Loucy (cell line): ENCODE data around the gene CAP2.

Experiments
- H2AFZ ChIP-seq: fragments of 200-600 bp; sonication (generic); 2 replicates; pipeline ENCODE4 v1.6.0; 2016; ENCODE audit warnings: antibody characterized with exemption, mild to moderate bottlenecking, low read length, moderate library complexity
- H3F3A ChIP-seq: fragments of 200-600 bp; 2 replicates; pipeline ENCODE4 v1.6.0; 2016; ENCODE audit warnings: antibody characterized with exemption, low read depth, mild to moderate bottlenecking
- H3K27me3 ChIP-seq: fragments of 200-600 bp; sonication (generic); 2 replicates; pipeline ENCODE4 v1.6.1; 2014; ENCODE audit warnings: low read length, mild to moderate bottlenecking; ENCODE audit not compliant: insufficient read depth, poor library complexity, severe bottlenecking
- H3K36me3 ChIP-seq: fragments of 200-600 bp; sonication (generic); 2 replicates; pipeline ENCODE4 v1.6.1; 2016; ENCODE audit warnings: low read length; ENCODE audit not compliant: insufficient read depth
- H3K4me1 ChIP-seq: fragments of 200-600 bp; sonication (generic); 2 replicates; pipeline ENCODE4 v1.5.1; 2014; ENCODE audit warnings: low read length, mild to moderate bottlenecking; ENCODE audit not compliant: insufficient read depth, poor library complexity, severe bottlenecking
- H3K4me2 ChIP-seq: fragments of 200-600 bp; sonication (generic); 2 replicates; pipeline ENCODE4 v1.6.0; 2014; ENCODE audit warnings: antibody characterized with exemption, low read length, low read depth, mild to moderate bottlenecking; ENCODE audit not compliant: poor library complexity, severe bottlenecking
- H3K4me3 ChIP-seq: fragments of 200-600 bp; sonication (generic); 2 replicates; pipeline ENCODE4 v1.5.1; 2014; ENCODE audit warnings: low read length, mild to moderate bottlenecking, mixed read lengths; ENCODE audit not compliant: poor library complexity, severe bottlenecking
- H3K79me2 ChIP-seq: fragments of 200-600 bp; sonication (generic); 2 replicates; pipeline ENCODE4 v1.6.1; 2014; ENCODE audit warnings: low read length; ENCODE audit not compliant: insufficient read depth
- H3K9ac ChIP-seq: fragments of 200-600 bp; sonication (generic); 2 replicates; pipeline ENCODE4 v1.6.0; 2014; ENCODE audit warnings: mild to moderate bottlenecking, low read depth, low read length, moderate library complexity; ENCODE audit not compliant: poor library complexity, severe bottlenecking
- H3K9me2 ChIP-seq: fragments of 200-600 bp; sonication (generic); replicated peaks from 2 replicates; pipeline ENCODE4 v1.6.1; 2016; ENCODE audit warnings: low read depth, low read length, mixed read lengths
- H3K9me3 ChIP-seq: fragments of 200-600 bp; sonication (generic); 2 replicates; pipeline ENCODE4 v1.6.1; 2014; ENCODE audit warnings: mild to moderate bottlenecking, antibody characterized with exemption, low read length, low read depth; ENCODE audit not compliant: insufficient read depth
- H4K20me1 ChIP-seq: fragments of 200-600 bp; sonication (generic); 2 replicates; pipeline ENCODE4 v1.6.0; 2014; ENCODE audit warnings: antibody characterized with exemption, low read length, mild to moderate bottlenecking; ENCODE audit not compliant: insufficient read depth, poor library complexity, severe bottlenecking
- EZH2phosphoT487 ChIP-seq: fragments of 200-600 bp; IDR thresholded peaks from 2 replicates; pipeline ENCODE4 v1.6.1; 2018; ENCODE audit warnings: antibody characterized with exemption, mild to moderate bottlenecking, moderate library complexity, borderline replicate concordance
- TF ChIP-seq, protein P1 (sequence below): fragments of 200-600 bp; sonication (generic); conservative IDR thresholded peaks from 2 replicates; pipeline ENCODE4 v1.5.1; 2014; ENCODE audit warnings: mild to moderate bottlenecking, antibody characterized with exemption, low read length

Gene CAP2

DNA sequence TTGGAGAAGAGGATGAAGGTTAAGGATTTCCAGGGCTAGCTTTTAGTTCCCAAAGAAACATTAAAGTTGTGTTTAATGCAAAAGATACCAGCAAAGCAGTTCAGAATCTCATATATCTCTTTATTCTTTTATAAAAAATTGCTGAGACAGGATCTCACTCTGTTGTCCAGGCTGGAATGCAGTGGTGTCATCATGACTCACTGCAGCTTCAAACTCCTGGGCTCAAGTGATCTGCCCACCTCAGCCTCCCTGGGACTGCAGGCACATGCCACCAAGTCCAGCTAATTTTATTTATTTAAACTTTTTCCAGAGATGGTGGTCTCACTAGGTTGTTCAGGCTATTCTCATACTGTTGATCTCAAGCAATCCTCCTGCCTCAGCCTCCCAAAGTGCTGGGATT lies 41.1 kb upstream of the CAP2 start:
- Histone ChIP-seq H3K9me3 (no peaks in the 10 kb centered on the region), H3K27me3 (no peaks in the 10 kb centered on the region), H3K4me1 (no peaks in the 10 kb centered on the region), H2AFZ (no peak overlapping the region), H3K9me2 (no peaks in the 10 kb centered on the region), H3K79me2 (no peaks in the 10 kb centered on the region), H3K4me3 (no peak overlapping the region), H3K36me3 (no peaks in the 10 kb centered on the region), H4K20me1 (no peaks in the 10 kb centered on the region), H3F3A (no peaks in the 10 kb centered on the region), H3K9ac (no peak overlapping the region), H3K4me2 (no peak overlapping the region)
- TF ChIP-seq, protein P1, sequence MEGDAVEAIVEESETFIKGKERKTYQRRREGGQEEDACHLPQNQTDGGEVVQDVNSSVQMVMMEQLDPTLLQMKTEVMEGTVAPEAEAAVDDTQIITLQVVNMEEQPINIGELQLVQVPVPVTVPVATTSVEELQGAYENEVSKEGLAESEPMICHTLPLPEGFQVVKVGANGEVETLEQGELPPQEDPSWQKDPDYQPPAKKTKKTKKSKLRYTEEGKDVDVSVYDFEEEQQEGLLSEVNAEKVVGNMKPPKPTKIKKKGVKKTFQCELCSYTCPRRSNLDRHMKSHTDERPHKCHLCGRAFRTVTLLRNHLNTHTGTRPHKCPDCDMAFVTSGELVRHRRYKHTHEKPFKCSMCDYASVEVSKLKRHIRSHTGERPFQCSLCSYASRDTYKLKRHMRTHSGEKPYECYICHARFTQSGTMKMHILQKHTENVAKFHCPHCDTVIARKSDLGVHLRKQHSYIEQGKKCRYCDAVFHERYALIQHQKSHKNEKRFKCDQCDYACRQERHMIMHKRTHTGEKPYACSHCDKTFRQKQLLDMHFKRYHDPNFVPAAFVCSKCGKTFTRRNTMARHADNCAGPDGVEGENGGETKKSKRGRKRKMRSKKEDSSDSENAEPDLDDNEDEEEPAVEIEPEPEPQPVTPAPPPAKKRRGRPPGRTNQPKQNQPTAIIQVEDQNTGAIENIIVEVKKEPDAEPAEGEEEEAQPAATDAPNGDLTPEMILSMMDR = no peak
- no peak for TF ChIP-seq EZH2phosphoT487

DNA sequence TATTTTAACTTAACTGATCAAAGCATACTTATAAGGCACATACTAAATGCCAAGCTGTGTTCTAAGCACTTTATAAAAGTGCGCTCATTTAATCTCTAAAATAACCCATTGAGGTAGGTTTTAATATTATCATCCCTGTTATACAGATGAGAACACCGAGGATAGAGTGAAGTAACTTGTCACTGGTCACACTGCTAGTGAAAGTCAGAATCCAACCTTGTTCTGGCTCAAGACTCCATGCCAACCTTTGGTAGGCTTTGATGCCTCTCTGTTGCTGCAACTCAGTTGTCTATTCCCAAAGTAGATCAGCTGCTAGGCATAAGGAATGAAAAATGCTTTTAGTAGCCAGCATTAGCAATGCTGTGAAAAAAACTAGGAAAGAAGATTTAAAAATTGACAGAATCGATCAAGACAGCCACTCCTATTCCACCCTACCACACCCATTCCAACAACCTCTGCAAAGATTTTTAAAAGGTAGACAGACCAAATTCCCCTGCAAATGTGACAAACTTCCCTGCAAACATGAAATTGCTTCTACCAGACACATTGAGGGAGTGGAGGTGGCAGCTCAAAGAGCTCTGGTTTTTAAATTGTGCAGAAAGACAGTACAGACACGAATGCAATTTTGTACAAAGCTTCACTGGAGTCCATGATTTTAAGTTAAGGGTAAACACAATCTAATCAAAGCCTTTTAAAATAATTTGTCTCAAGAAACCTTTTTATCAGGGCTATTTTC lies 39.8 kb upstream of the CAP2 start:
- no peak for TF ChIP-seq EZH2phosphoT487
- TF ChIP-seq, protein P1 = no peak
- Histone ChIP-seq H3K36me3 (no peaks in the 10 kb centered on the region), H3F3A (no peaks in the 10 kb centered on the region), H3K4me2 (no peak overlapping the region), H2AFZ (no peak overlapping the region), H3K4me1 (no peaks in the 10 kb centered on the region), H3K4me3 (no peak overlapping the region), H3K9me2 (no peaks in the 10 kb centered on the region), H3K79me2 (no peaks in the 10 kb centered on the region), H3K9ac (no peak overlapping the region), H3K9me3 (no peaks in the 10 kb centered on the region), H4K20me1 (no peaks in the 10 kb centered on the region), H3K27me3 (no peaks in the 10 kb centered on the region)

DNA sequence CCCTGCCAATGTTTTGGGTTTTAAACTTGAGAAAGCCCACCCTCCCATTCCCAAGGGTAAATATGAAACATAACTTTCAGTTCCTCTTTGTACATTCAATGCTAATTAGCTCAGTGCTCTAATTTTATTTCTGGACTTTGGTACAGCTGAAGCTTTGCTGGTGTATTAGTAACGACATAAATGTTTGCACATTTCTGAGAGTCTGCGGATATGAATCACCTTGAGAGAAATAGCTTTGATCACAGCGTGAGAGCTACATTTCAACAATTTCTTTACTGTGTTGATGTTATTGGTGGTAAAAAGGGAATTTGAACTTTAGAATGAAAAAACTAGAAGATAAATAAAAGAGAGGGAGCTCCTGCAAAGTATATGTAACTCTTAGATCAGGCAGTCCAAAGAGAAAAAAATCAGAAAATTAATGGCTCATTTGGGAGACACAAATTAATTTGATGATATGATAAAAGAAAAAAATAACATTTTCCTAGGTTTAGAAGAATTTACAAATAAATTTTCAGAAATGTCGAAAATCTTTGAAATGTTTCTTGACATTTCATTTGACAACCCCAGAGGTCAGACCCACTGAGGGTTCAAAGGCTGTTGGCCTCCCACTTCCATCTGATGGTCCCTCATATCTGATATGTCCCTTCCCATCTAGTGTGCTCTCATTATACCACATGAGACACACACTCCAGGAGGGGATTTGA lies 38.5 kb upstream of the CAP2 start:
- no peaks in the 10 kb centered on the region for H3K9me2 ChIP-seq
- no peaks in the 10 kb centered on the region for H3K4me1 ChIP-seq
- TF ChIP-seq, protein P1 = no peak
- no peaks in the 10 kb centered on the region for H3K79me2 ChIP-seq
- no peaks in the 10 kb centered on the region for H3K36me3 ChIP-seq
- no peaks in the 10 kb centered on the region for H3K27me3 ChIP-seq
- H3K4me3 ChIP-seq = no peak overlapping the region
- no peak overlapping the region for H2AFZ ChIP-seq
- H3F3A ChIP-seq = no peaks in the 10 kb centered on the region
- no peak overlapping the region for H3K9ac ChIP-seq
- no peaks in the 10 kb centered on the region for H3K9me3 ChIP-seq
- no peak overlapping the region for H3K4me2 ChIP-seq
- H4K20me1 ChIP-seq = no peaks in the 10 kb centered on the region
